ENCODE results near the gene MEDAG.
A peak's percentile ranks its signal among the peaks of the same experiment; 100 is the strongest.

The MEDAG gene

GRCh38 chr13:30884543-30884942 lies 21.5 kb upstream of the MEDAG start:
- no peak overlapping the region for H3K4me3 ChIP-seq (ENCODE audit: low read length in 2 of 2)
- no peak overlapping the region for H3K27ac ChIP-seq (ENCODE audit: low read length)
- H3K27me3 ChIP-seq (ENCODE audit: control insufficient read depth in 1 of 2, insufficient read depth in 2 of 2, low read length in 2 of 2): no peaks in the 10 kb centered on the region
- H3K9me3 ChIP-seq (ENCODE audit: control insufficient read depth in 2 of 2, low read length in 2 of 2): peaks cover 0 to 4% of the 10 kb centered on the region in 2 donors
- H3K36me3 ChIP-seq (ENCODE audit: control insufficient read depth in 2 of 2, insufficient read depth in 2 of 2, low read length in 2 of 2): no peaks in the 10 kb centered on the region
- H3K4me1 ChIP-seq (ENCODE audit: control insufficient read depth, insufficient read depth, low read length): peaks cover 22% of the 10 kb centered on the region
- H3K9ac ChIP-seq (ENCODE audit: low read length in 2 of 2): no peak overlapping the region

DNA sequence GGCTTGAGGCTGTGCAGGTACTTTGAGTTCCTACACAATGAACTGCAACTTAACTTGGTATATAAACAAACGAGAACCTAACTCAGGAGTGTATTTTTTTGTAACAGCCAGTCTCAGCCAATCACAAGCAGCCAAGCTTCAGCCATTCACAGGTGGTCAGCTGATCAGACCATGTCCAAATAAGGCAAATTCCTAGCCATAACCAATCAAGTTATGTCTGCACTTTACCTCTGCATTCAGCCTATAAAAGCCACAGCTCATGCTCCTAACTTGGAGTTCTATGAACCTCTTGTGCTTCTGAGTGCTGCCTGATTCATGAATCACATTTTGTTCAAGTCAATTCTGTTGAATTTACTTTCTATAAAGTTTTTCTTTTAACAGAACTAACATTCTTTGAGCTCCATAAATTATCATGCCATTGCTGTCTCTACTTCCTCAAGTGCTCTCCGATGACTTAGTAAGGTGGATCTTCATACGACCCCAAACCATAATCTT lies 16.8 kb upstream of the MEDAG start:
- Histone ChIP-seq H3K36me3 (ENCODE audit: control insufficient read depth in 2 of 2, insufficient read depth in 2 of 2, low read length in 2 of 2) (no peaks in the 10 kb centered on the region), H3K4me1 (ENCODE audit: control insufficient read depth, insufficient read depth, low read length) (no peaks in the 10 kb centered on the region), H3K9me3 (ENCODE audit: control insufficient read depth in 2 of 2, low read length in 2 of 2) (peaks cover 0 to 4% of the 10 kb centered on the region in 2 donors), H3K4me3 (ENCODE audit: low read length in 2 of 2) (no peak overlapping the region), H3K27ac (ENCODE audit: low read length) (no peak overlapping the region), H3K27me3 (ENCODE audit: control insufficient read depth in 1 of 2, insufficient read depth in 2 of 2, low read length in 2 of 2) (no peaks in the 10 kb centered on the region), H3K9ac (ENCODE audit: low read length in 2 of 2) (no peak overlapping the region)

GRCh38 chr13:30892966-30893365 lies 13.1 kb upstream of the MEDAG start:
- no peak overlapping the region for H3K27ac ChIP-seq (ENCODE audit: low read length)
- H3K9me3 ChIP-seq (ENCODE audit: control insufficient read depth in 2 of 2, low read length in 2 of 2): peaks cover 0 to 4% of the 10 kb centered on the region in 2 donors
- no peaks in the 10 kb centered on the region for H3K27me3 ChIP-seq (ENCODE audit: control insufficient read depth in 1 of 2, insufficient read depth in 2 of 2, low read length in 2 of 2)
- H3K36me3 ChIP-seq (ENCODE audit: control insufficient read depth in 2 of 2, insufficient read depth in 2 of 2, low read length in 2 of 2): no peaks in the 10 kb centered on the region
- no peak overlapping the region for H3K4me3 ChIP-seq (ENCODE audit: low read length in 2 of 2)
- H3K4me1 ChIP-seq (ENCODE audit: control insufficient read depth, insufficient read depth, low read length): peaks cover 3% of the 10 kb centered on the region
- H3K9ac ChIP-seq (ENCODE audit: low read length in 2 of 2): no peak overlapping the region

GRCh38 chr13:30895773-30896172 lies 10.3 kb upstream of the MEDAG start:
- Histone ChIP-seq H3K36me3 (ENCODE audit: control insufficient read depth in 2 of 2, insufficient read depth in 2 of 2, low read length in 2 of 2) (no peaks in the 10 kb centered on the region), H3K9me3 (ENCODE audit: control insufficient read depth in 2 of 2, low read length in 2 of 2) (no peaks in the 10 kb centered on the region), H3K27ac (ENCODE audit: low read length) (no peak overlapping the region), H3K9ac (ENCODE audit: low read length in 2 of 2) (no peak overlapping the region), H3K27me3 (ENCODE audit: control insufficient read depth in 1 of 2, insufficient read depth in 2 of 2, low read length in 2 of 2) (no peaks in the 10 kb centered on the region), H3K4me1 (ENCODE audit: control insufficient read depth, insufficient read depth, low read length) (peaks cover 6% of the 10 kb centered on the region), H3K4me3 (ENCODE audit: low read length in 2 of 2) (no peak overlapping the region)

- H3K9me3 ChIP-seq (ENCODE audit: control insufficient read depth in 2 of 2, low read length in 2 of 2): no peaks in the 10 kb centered on the region
- no peak overlapping the region for H3K4me3 ChIP-seq (ENCODE audit: low read length in 2 of 2)
- H3K27me3 ChIP-seq (ENCODE audit: control insufficient read depth in 1 of 2, insufficient read depth in 2 of 2, low read length in 2 of 2): no peaks in the 10 kb centered on the region
- peaks cover 6% of the 10 kb centered on the region for H3K4me1 ChIP-seq (ENCODE audit: control insufficient read depth, insufficient read depth, low read length)
- peak overlapping the region; percentile 41 for H3K27ac ChIP-seq (ENCODE audit: low read length)
- no peaks in the 10 kb centered on the region for H3K36me3 ChIP-seq (ENCODE audit: control insufficient read depth in 2 of 2, insufficient read depth in 2 of 2, low read length in 2 of 2)
- no peak overlapping the region for H3K9ac ChIP-seq (ENCODE audit: low read length in 2 of 2)
Observed at GRCh38 chr13:30898070-30898469, 8.0 kb upstream of the MEDAG start.

DNA sequence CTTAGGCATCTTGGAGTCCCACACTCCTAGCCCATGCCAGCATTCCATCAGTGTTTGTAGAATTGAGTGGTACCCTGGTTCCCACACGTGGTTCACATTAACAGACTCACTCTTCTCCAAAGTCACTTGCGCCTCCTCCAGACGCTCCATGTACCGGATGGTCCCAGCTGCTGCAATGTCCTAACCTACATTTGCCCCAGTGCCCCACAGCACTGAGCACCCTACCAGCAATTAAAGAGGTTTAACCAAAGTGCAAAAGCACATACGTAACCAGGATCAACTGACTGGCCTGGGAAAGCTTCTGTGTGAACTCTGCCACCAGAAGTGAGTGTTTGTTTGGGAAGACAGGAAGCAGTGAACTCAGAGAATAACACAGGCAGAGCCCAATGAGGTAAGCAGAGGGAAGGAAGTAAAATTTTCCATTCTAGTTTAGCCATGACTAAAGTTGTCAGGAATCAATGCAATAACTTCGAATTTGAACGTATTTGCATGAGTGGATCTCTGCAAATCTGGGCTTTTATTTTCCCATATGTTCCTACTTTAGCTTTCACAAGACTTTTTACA lies 7.3 kb upstream of the MEDAG start:
- H3K27ac ChIP-seq (ENCODE audit: low read length): peak overlapping the region; percentile 41
- no peaks in the 10 kb centered on the region for H3K36me3 ChIP-seq (ENCODE audit: control insufficient read depth in 2 of 2, insufficient read depth in 2 of 2, low read length in 2 of 2)
- peaks cover 6% of the 10 kb centered on the region for H3K4me1 ChIP-seq (ENCODE audit: control insufficient read depth, insufficient read depth, low read length)
- no peak overlapping the region for H3K9ac ChIP-seq (ENCODE audit: low read length in 2 of 2)
- no peaks in the 10 kb centered on the region for H3K27me3 ChIP-seq (ENCODE audit: control insufficient read depth in 1 of 2, insufficient read depth in 2 of 2, low read length in 2 of 2)
- H3K9me3 ChIP-seq (ENCODE audit: control insufficient read depth in 2 of 2, low read length in 2 of 2): no peaks in the 10 kb centered on the region
- H3K4me3 ChIP-seq (ENCODE audit: low read length in 2 of 2): no peak overlapping the region

- peaks cover 5% of the 10 kb centered on the region for H3K4me1 ChIP-seq (ENCODE audit: control insufficient read depth, insufficient read depth, low read length)
- H3K27ac ChIP-seq (ENCODE audit: low read length): no peak overlapping the region
- H3K36me3 ChIP-seq (ENCODE audit: control insufficient read depth in 2 of 2, insufficient read depth in 2 of 2, low read length in 2 of 2): no peaks in the 10 kb centered on the region
- H3K27me3 ChIP-seq (ENCODE audit: control insufficient read depth in 1 of 2, insufficient read depth in 2 of 2, low read length in 2 of 2): peaks cover 10% of the 10 kb centered on the region in 2 donors
- no peak overlapping the region for H3K9ac ChIP-seq (ENCODE audit: low read length in 2 of 2)
- no peaks in the 10 kb centered on the region for H3K9me3 ChIP-seq (ENCODE audit: control insufficient read depth in 2 of 2, low read length in 2 of 2)
- no peak overlapping the region for H3K4me3 ChIP-seq (ENCODE audit: low read length in 2 of 2)
Observed at GRCh38 chr13:30900436-30900835, 5.6 kb upstream of the MEDAG start.

GRCh38 chr13:30900952-30901749 lies 4.9 kb upstream of the MEDAG start:
- Histone ChIP-seq H3K27me3 (ENCODE audit: control insufficient read depth in 1 of 2, insufficient read depth in 2 of 2, low read length in 2 of 2) (peaks cover 14 to 17% of the 10 kb centered on the region in 2 donors), H3K27ac (ENCODE audit: low read length) (no peak overlapping the region), H3K36me3 (ENCODE audit: control insufficient read depth in 2 of 2, insufficient read depth in 2 of 2, low read length in 2 of 2) (no peaks in the 10 kb centered on the region), H3K9ac (ENCODE audit: low read length in 2 of 2) (no peak overlapping the region), H3K4me3 (ENCODE audit: low read length in 2 of 2) (no peak overlapping the region), H3K9me3 (ENCODE audit: control insufficient read depth in 2 of 2, low read length in 2 of 2) (no peaks in the 10 kb centered on the region), H3K4me1 (ENCODE audit: control insufficient read depth, insufficient read depth, low read length) (peaks cover 9% of the 10 kb centered on the region)

- Histone ChIP-seq H3K27me3 (ENCODE audit: control insufficient read depth in 1 of 2, insufficient read depth in 2 of 2, low read length in 2 of 2) (peaks cover 15 to 36% of the 10 kb centered on the region in 2 donors), H3K36me3 (ENCODE audit: control insufficient read depth in 2 of 2, insufficient read depth in 2 of 2, low read length in 2 of 2) (no peaks in the 10 kb centered on the region), H3K9me3 (ENCODE audit: control insufficient read depth in 2 of 2, low read length in 2 of 2) (no peaks in the 10 kb centered on the region), H3K4me3 (ENCODE audit: low read length in 2 of 2) (no peak overlapping the region), H3K9ac (ENCODE audit: low read length in 2 of 2) (no peak overlapping the region), H3K27ac (ENCODE audit: low read length) (no peak overlapping the region), H3K4me1 (ENCODE audit: control insufficient read depth, insufficient read depth, low read length) (peaks cover 19% of the 10 kb centered on the region)
Observed at GRCh38 chr13:30904043-30904442, 2.0 kb upstream of the MEDAG start.

- H3K4me3 ChIP-seq (ENCODE audit: low read length in 2 of 2): peak overlapping the region in 1 of 2 donors; percentile 64
- H3K9ac ChIP-seq (ENCODE audit: low read length in 2 of 2): no peak overlapping the region
- no peak overlapping the region for H3K27ac ChIP-seq (ENCODE audit: low read length)
- H3K4me1 ChIP-seq (ENCODE audit: control insufficient read depth, insufficient read depth, low read length): peaks cover 19% of the 10 kb centered on the region
- peaks cover 17 to 36% of the 10 kb centered on the region in 2 donors for H3K27me3 ChIP-seq (ENCODE audit: control insufficient read depth in 1 of 2, insufficient read depth in 2 of 2, low read length in 2 of 2)
- no peaks in the 10 kb centered on the region for H3K9me3 ChIP-seq (ENCODE audit: control insufficient read depth in 2 of 2, low read length in 2 of 2)
- H3K36me3 ChIP-seq (ENCODE audit: control insufficient read depth in 2 of 2, insufficient read depth in 2 of 2, low read length in 2 of 2): no peaks in the 10 kb centered on the region
Observed at GRCh38 chr13:30906411-30907051, 460 bp downstream of the MEDAG start.

Measured in stomach smooth muscle (tissue), 2 donors.